HCT116 (cell line): Measurements from ENCODE around the gene PI4KA. TPM values are rescaled to one million over a fixed set of nuclear protein-coding genes. Genes with fewer than 3 reads are reported as not detected.

Source experiments
- ATAC-seq: fragments of 200-7000 bp; cut with Tn5 transposase; 2 replicates; pipeline ENCODE4 v1.9.1; 2020; ENCODE audit warnings: mild to moderate bottlenecking, moderate library complexity
- BruUV-seq: library from RNA; stranded (reverse); fragments of 400-500 nt; replicated peaks from 2 replicates; lab custom pipeline; 2021; lab: Mats Ljungman, UMichigan
- CTCF ChIA-PET: fragments of 300-600 bp; sonication (Branson Sonifier 250); formaldehyde crosslinking; loops from one replicate; lab custom pipeline; 2021; ENCODE audit warnings: antibody characterized with exemption; lab: Charles Lee
- POLR2A ChIA-PET: fragments of 300-600, 350-600 bp; sonication (Branson Sonifier 250); formaldehyde crosslinking; loops from one replicate; lab custom pipeline; 2021; ENCODE audit warnings: antibody characterized with exemption; lab: Charles Lee
- RAD21 ChIA-PET, 2 experiments: fragments of 300-600 bp; sonication (Branson Sonifier 250); formaldehyde crosslinking; loops; one replicate each; lab custom pipeline; 2023; ENCODE audit warnings: low total read pairs in 2 of 2; ENCODE audit not compliant: uncharacterized antibody in 2 of 2, unreplicated experiment in 2 of 2, low non-redundant PET in 1 of 2; lab: Charles Lee
- DNase-seq: peaks from one replicate; pipeline ENCODE4 v3.0.0-alpha.2; 2010; ENCODE audit warnings: low read depth, low spot score
- H2AFZ ChIP-seq: fragments of 200-600 bp; shearing (Covaris generic), sonication (generic); 2 replicates; pipeline ENCODE4 v1.6.1; 2017; ENCODE audit warnings: low read depth, mixed run types, mixed read lengths, antibody characterized with exemption, low read length; ENCODE audit not compliant: poor library complexity, severe bottlenecking
- H3K27ac ChIP-seq: 2 replicates; pipeline ENCODE4 v1.5.1; 2012; ENCODE audit warnings: low read depth, low read length
- H3K27me3 ChIP-seq: fragments of 200-600 bp; sonication (generic); 2 replicates; pipeline ENCODE4 v1.6.1; 2016; ENCODE audit warnings: mixed run types, low read length, mixed read lengths; ENCODE audit not compliant: insufficient read depth
- H3K36me3 ChIP-seq, 2 experiments: fragments of 200-500 bp in 1 of 2; fragments of 200-600 bp in 1 of 2; sonication (Bioruptor generic) in 1 of 2; sonication (generic) in 1 of 2; 2 replicates each; pipeline versions ENCODE4 v1.5.1 to v1.6.1; 2014 to 2016; ENCODE audit warnings: low read length in 2 of 2, inconsistent platforms in 1 of 2, mixed read lengths in 1 of 2, mixed run types in 1 of 2; ENCODE audit not compliant: insufficient read depth in 2 of 2, control insufficient read depth in 1 of 2
- H3K4me1 ChIP-seq, 2 experiments: fragments of 200-600 bp in 1 of 2; sonication (generic) in 1 of 2; 2 replicates each; pipeline versions ENCODE4 v1.5.1 to v1.6.1; 2012 to 2017; ENCODE audit warnings: low read length in 2 of 2, inconsistent platforms in 1 of 2, mild to moderate bottlenecking in 1 of 2, mixed read lengths in 1 of 2, mixed run types in 1 of 2, moderate library complexity in 1 of 2; ENCODE audit not compliant: insufficient read depth in 2 of 2, control insufficient read depth in 1 of 2
- H3K4me2 ChIP-seq: fragments of 200-600 bp; sonication (generic); 2 replicates; pipeline ENCODE4 v1.6.1; 2017; ENCODE audit warnings: mixed run types, low read length, mixed read lengths
- H3K4me3 ChIP-seq, 2 experiments: fragments of 200-600 bp in 1 of 2; sonication (generic) in 1 of 2; replicated peaks in 1 of 2; 2 replicates each; pipeline ENCODE4 v1.5.1; 2011 to 2016; ENCODE audit warnings: low read length in 2 of 2, control low read depth in 1 of 2, low read depth in 1 of 2, mild to moderate bottlenecking in 1 of 2, mixed read lengths in 1 of 2, mixed run types in 1 of 2
- H3K79me2 ChIP-seq: fragments of 200-600 bp; sonication (generic); 2 replicates; pipeline ENCODE4 v1.6.1; 2017; ENCODE audit warnings: mild to moderate bottlenecking, mixed run types, low read length, moderate library complexity, mixed read lengths; ENCODE audit not compliant: insufficient read depth
- H3K9ac ChIP-seq: fragments of 200-600 bp; sonication (generic); 2 replicates; pipeline ENCODE4 v1.6.1; 2016; ENCODE audit warnings: low read length, mixed read lengths
- H3K9me2 ChIP-seq: fragments of 200-600 bp; sonication (generic), shearing (Covaris generic); 2 replicates; pipeline ENCODE4 v1.6.1; 2017; ENCODE audit warnings: mixed run types, mild to moderate bottlenecking, moderate library complexity; ENCODE audit not compliant: insufficient read depth
- H3K9me3 ChIP-seq, 2 experiments: fragments of 200-500 bp in 1 of 2; fragments of 200-600 bp in 1 of 2; sonication (Bioruptor generic) in 1 of 2; sonication (generic) in 1 of 2; 2 replicates each; pipeline ENCODE4 v1.6.1; 2014 to 2017; ENCODE audit warnings: low read length in 2 of 2, mixed read lengths in 2 of 2, inconsistent platforms in 1 of 2, low read depth in 1 of 2, mild to moderate bottlenecking in 1 of 2, mixed run types in 1 of 2, moderate library complexity in 1 of 2; ENCODE audit not compliant: control insufficient read depth in 1 of 2, insufficient read depth in 1 of 2
- H4K20me1 ChIP-seq: fragments of 200-600 bp; sonication (generic), shearing (Covaris generic); 2 replicates; pipeline ENCODE4 v1.6.1; 2017; ENCODE audit warnings: mixed run types, mild to moderate bottlenecking, moderate library complexity; ENCODE audit not compliant: insufficient read depth
- CTCF ChIP-seq, 3 experiments: fragments of 200-600 bp in 1 of 3; sonication (generic) in 1 of 3; IDR thresholded peaks in 2 of 3; conservative IDR thresholded peaks in 1 of 3; 2 replicates each; pipeline ENCODE4 v1.5.1; 2012 to 2017; ENCODE audit warnings: low read depth in 2 of 3, low read length in 2 of 3, antibody characterized with exemption in 1 of 3, borderline replicate concordance in 1 of 3, control low read depth in 1 of 3, mild to moderate bottlenecking in 1 of 3, mixed read lengths in 1 of 3, mixed run types in 1 of 3, moderate library complexity in 1 of 3; ENCODE audit not compliant: insufficient read depth in 1 of 3
- EGR1 ChIP-seq: IDR thresholded peaks from 2 replicates; pipeline ENCODE4 v1.6.1; 2012; ENCODE audit warnings: low read depth
- FOSL1 ChIP-seq: IDR thresholded peaks from 2 replicates; pipeline ENCODE4 v1.6.1; 2012; ENCODE audit warnings: low read depth
- POLR2A ChIP-seq: IDR thresholded peaks from 2 replicates; pipeline ENCODE4 v1.7.0; 2011; ENCODE audit warnings: borderline replicate concordance; ENCODE audit not compliant: insufficient read depth, insufficient read length; ENCODE audit errors: extremely low read depth
- RAD21 ChIP-seq: IDR thresholded peaks from 2 replicates; pipeline ENCODE4 v1.6.1; 2012; ENCODE audit warnings: low read depth, mild to moderate bottlenecking
- intact Hi-C: fragments of 100-400 bp; cut with micrococcal nuclease; formaldehyde crosslinking; loops from 2 replicates; pipeline ENCODE4 v1.10.0; 2022
- total RNA-seq: library from RNA; stranded (reverse); gene quantifications from one replicate; pipeline ENCODE4 v1.2.1, GENCODE V29; 2021; ENCODE audit not compliant: unreplicated experiment

PI4KA gene
- total RNA-seq, 1 experiment from 2014 or later: 59.6 TPM

DNA sequence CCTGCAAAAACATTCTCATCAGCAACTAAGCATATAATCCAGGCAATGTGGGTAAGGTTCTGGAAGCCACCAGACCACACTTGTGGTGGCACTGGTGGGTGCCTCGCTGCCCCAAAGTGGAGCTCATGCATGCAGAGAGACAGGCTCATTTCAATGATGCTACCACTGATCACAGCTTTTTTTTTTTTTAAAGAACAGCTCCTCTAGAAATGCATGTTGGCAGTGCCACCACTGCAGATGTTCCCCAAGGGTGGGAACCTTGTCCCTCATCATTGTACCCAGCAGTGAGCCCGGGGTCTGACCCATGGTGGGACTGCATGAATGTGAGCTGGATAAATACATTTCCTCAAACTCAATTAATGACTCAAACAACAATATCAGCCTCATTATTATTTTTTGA, 115.8 kb downstream of the PI4KA start (continued):
- TF ChIP-seq CTCF (IDR thresholded peaks at IDR 0.05 in 2 of 3, conservative IDR thresholded peaks at IDR 0.05 in 1 of 3; ENCODE audit: borderline replicate concordance in 1 of 3, insufficient read depth in 1 of 3, low read depth in 2 of 3, low read length in 2 of 3): no peak
- no peak for TF ChIP-seq FOSL1
- no peak for TF ChIP-seq EGR1

- H3K4me1 ChIP-seq: no peaks in the 10 kb centered on the region
- no peak overlapping the region for H3K4me2 ChIP-seq
- H3K79me2 ChIP-seq: no peaks in the 10 kb centered on the region
- no peaks in the 10 kb centered on the region for H3K9me2 ChIP-seq
- H4K20me1 ChIP-seq: no peaks in the 10 kb centered on the region
- no peak overlapping the region for H3K27ac ChIP-seq
- peak; percentile 70 for TF ChIP-seq RAD21
- TF ChIP-seq POLR2A: no peak
- peak; percentile 57 to 73 (median 64); a peak in 5 of 6 replicates for TF ChIP-seq CTCF (IDR thresholded peaks at IDR 0.05 in 2 of 3, conservative IDR thresholded peaks at IDR 0.05 in 1 of 3; ENCODE audit: borderline replicate concordance in 1 of 3, insufficient read depth in 1 of 3, low read depth in 2 of 3, low read length in 2 of 3)
- TF ChIP-seq, all 23 proteins: peak for 2
- H3K27me3 ChIP-seq: no peaks in the 10 kb centered on the region
- ATAC-seq (peak; percentile 63; the same call in 1 of the 2 replicates), DNase-seq (peak; percentile 18)
- ChIA-PET CTCF (interaction anchor here (0.6 to 1.3 kb wide), 7 partner anchors 12 to 324 kb away, joined by 3 to 5 read pairs (median 4); no protein-coding TSS in a partner anchor), RAD21 (no interaction called here), POLR2A (no interaction called here)
- H3K4me3 ChIP-seq: no peak overlapping the region
- H3K9ac ChIP-seq: no peak overlapping the region
- H3K9me3 ChIP-seq: peaks cover 0 to 7% of the 10 kb centered on the region in 2 experiments; a peak in 2 of 4 replicates
- H3K36me3 ChIP-seq: peaks cover 3 to 6% of the 10 kb centered on the region in 2 experiments; a peak in 2 of 4 replicates
- BruUV-seq: no TSS peak
- intact Hi-C loops: loop anchor here (2.0 kb wide), 1 partner anchor 135 kb away; no protein-coding TSS in a partner anchor
- no peak overlapping the region for H2AFZ ChIP-seq
Measured at GRCh38 chr22:20741634-20742581, 116.7 kb downstream of the PI4KA start.
